H1 (cell line): ENCODE results near the gene SLC17A5. TPM values are rescaled to one million over a fixed set of nuclear protein-coding genes. Genes with fewer than 3 reads are reported as not detected.
"Not testable (repeated sequence)": the region's sequence is repeated elsewhere in the genome, so short reads cannot be mapped to it uniquely, and the experiment has no call there.

ENCODE experiments used
- CTCF ChIA-PET: fragments of 300-600 bp; sonication (Branson Sonifier 250); formaldehyde crosslinking; loops from one replicate; lab custom pipeline; 2021; ENCODE audit not compliant: partially characterized antibody; lab: Charles Lee
- POLR2A ChIA-PET: fragments of 300-600 bp; sonication (Branson Sonifier 250); formaldehyde crosslinking; loops from one replicate; lab custom pipeline; 2021; ENCODE audit warnings: inconsistent platforms; ENCODE audit not compliant: partially characterized antibody; lab: Charles Lee
- DNase-seq, 2 experiments: peaks; one replicate each; pipeline versions ENCODE4 v3.0.0 to v3.0.0-alpha.2; 2010 to 2022; ENCODE audit warnings: low spot score in 2 of 2, low read depth in 1 of 2, mixed read lengths in 1 of 2
- FAIRE-seq: peaks from 2 replicates; lab custom pipeline; 2011; peaks lifted over from hg19 to GRCh38; lab: Jason Lieb, UNC
- H2AFZ ChIP-seq: 2 replicates; pipeline ENCODE4 v1.8.1; 2012; ENCODE audit warnings: low read length, inconsistent platforms
- H2AK5ac ChIP-seq: 2 replicates; pipeline ENCODE4 v1.6.1; 2013; ENCODE audit warnings: low read depth, low read length
- H2BK120ac ChIP-seq: replicated peaks from 2 replicates; pipeline ENCODE3; 2013; ENCODE audit warnings: low read depth, low read length, inconsistent platforms
- H2BK12ac ChIP-seq: 2 replicates; pipeline ENCODE4 v1.6.1; 2013; ENCODE audit warnings: low read depth, low read length
- H2BK15ac ChIP-seq: 2 replicates; pipeline ENCODE4 v1.6.1; 2013; ENCODE audit warnings: low read length
- H2BK20ac ChIP-seq: 2 replicates; pipeline ENCODE4 v1.6.1; 2013; ENCODE audit warnings: low read length
- H2BK5ac ChIP-seq: 2 replicates; pipeline ENCODE4 v1.6.1; 2013; ENCODE audit warnings: low read depth, low read length
- H3K14ac ChIP-seq: 2 replicates; pipeline ENCODE4 v1.6.1; 2013; ENCODE audit warnings: inconsistent platforms; ENCODE audit not compliant: insufficient read length
- H3K18ac ChIP-seq: 2 replicates; pipeline ENCODE4 v1.6.1; 2013; ENCODE audit warnings: low read length; ENCODE audit errors: extremely low read depth
- H3K23ac ChIP-seq: 2 replicates; pipeline ENCODE4 v1.6.1; 2013; ENCODE audit warnings: inconsistent platforms; ENCODE audit not compliant: insufficient read length
- H3K23me2 ChIP-seq: 2 replicates; pipeline ENCODE4 v1.6.1; 2013; ENCODE audit warnings: low read depth, low read length
- H3K27ac ChIP-seq: 2 replicates; pipeline ENCODE4 v1.6.1; 2011; ENCODE audit warnings: low read depth, low read length, inconsistent platforms
- H3K27me3 ChIP-seq, 4 experiments: replicated peaks in 1 of 4; 1 replicate in 1 of 4; 2 replicates in 3 of 4; pipeline versions ENCODE4 v1.6.1 to v1.8.1; 2011 to 2013; ENCODE audit warnings: low read length in 3 of 4, mild to moderate bottlenecking in 3 of 4, inconsistent platforms in 2 of 4, mixed read lengths in 2 of 4, moderate library complexity in 1 of 4; ENCODE audit not compliant: control insufficient read depth in 3 of 4, insufficient read depth in 3 of 4; ENCODE audit errors: extremely low read depth in 1 of 4
- H3K36me3 ChIP-seq, 4 experiments: 2 replicates each; pipeline versions ENCODE4 v1.6.1 to v1.8.1; 2011 to 2013; ENCODE audit warnings: mild to moderate bottlenecking in 4 of 4, low read length in 3 of 4, moderate library complexity in 2 of 4, control low read depth in 1 of 4, inconsistent platforms in 1 of 4; ENCODE audit not compliant: insufficient read depth in 4 of 4, control insufficient read depth in 2 of 4
- H3K4ac ChIP-seq: replicated peaks from 2 replicates; pipeline ENCODE3; 2013; ENCODE audit warnings: low read length, low read depth, mixed read lengths, inconsistent platforms; ENCODE audit not compliant: insufficient read length
- H3K4me1 ChIP-seq, 4 experiments: replicated peaks in 1 of 4; 1 replicate in 1 of 4; 2 replicates in 3 of 4; pipeline versions ENCODE4 v1.6.1 to v1.8.1; 2011 to 2013; ENCODE audit warnings: low read length in 3 of 4, inconsistent platforms in 2 of 4, mixed read lengths in 1 of 4; ENCODE audit not compliant: insufficient read depth in 4 of 4, control insufficient read depth in 3 of 4
- H3K4me2 ChIP-seq, 2 experiments: 2 replicates each; pipeline versions ENCODE4 v1.6.1 to v1.8.1; 2011 to 2013; ENCODE audit warnings: low read depth in 2 of 2, low read length in 2 of 2, control low read depth in 1 of 2, inconsistent platforms in 1 of 2, mild to moderate bottlenecking in 1 of 2; ENCODE audit not compliant: insufficient read depth in 1 of 2
- H3K4me3 ChIP-seq, 4 experiments: fragments of 200-600, 300-600 bp in 1 of 4; sonication (generic), shearing (Covaris generic), sonication (Bioruptor Twin) in 1 of 4; 2 replicates each; pipeline versions ENCODE4 v1.5.1 to v1.8.1; 2011 to 2016; ENCODE audit warnings: low read length in 4 of 4, low read depth in 3 of 4, control low read depth in 2 of 4, inconsistent platforms in 2 of 4, mild to moderate bottlenecking in 2 of 4, mixed read lengths in 1 of 4, moderate library complexity in 1 of 4; ENCODE audit not compliant: insufficient read depth in 2 of 4; ENCODE audit errors: extremely low read depth in 1 of 4
- H3K56ac ChIP-seq: replicated peaks from 2 replicates; pipeline ENCODE3; 2013; ENCODE audit warnings: low read depth, mild to moderate bottlenecking, mixed read lengths, low read length, inconsistent platforms; ENCODE audit not compliant: insufficient read length
- H3K79me1 ChIP-seq: 2 replicates; pipeline ENCODE4 v1.6.1; 2013; ENCODE audit warnings: low read depth, low read length, control low read depth
- H3K79me2 ChIP-seq, 2 experiments: 2 replicates each; pipeline versions ENCODE4 v1.6.1 to v1.8.1; 2012 to 2013; ENCODE audit warnings: low read length in 2 of 2, mild to moderate bottlenecking in 2 of 2, inconsistent platforms in 1 of 2; ENCODE audit not compliant: insufficient read depth in 2 of 2, control insufficient read depth in 1 of 2
- H3K9ac ChIP-seq, 4 experiments: replicated peaks in 1 of 4; 1 replicate in 1 of 4; 2 replicates in 3 of 4; pipeline versions ENCODE4 v1.6.1 to v1.8.1; 2011 to 2013; ENCODE audit warnings: low read depth in 3 of 4, low read length in 3 of 4, control low read depth in 2 of 4, mild to moderate bottlenecking in 2 of 4, moderate library complexity in 2 of 4, inconsistent platforms in 1 of 4; ENCODE audit errors: extremely low read depth in 1 of 4
- H3K9me3 ChIP-seq, 2 experiments: 2 replicates each; pipeline versions ENCODE4 v1.6.1 to v1.8.1; 2012 to 2013; ENCODE audit warnings: mild to moderate bottlenecking in 2 of 2, moderate library complexity in 2 of 2, control low read depth in 1 of 2, inconsistent platforms in 1 of 2, low read depth in 1 of 2, low read length in 1 of 2, mixed read lengths in 1 of 2; ENCODE audit not compliant: insufficient read depth in 2 of 2
- H4K20me1 ChIP-seq, 2 experiments: replicated peaks in 1 of 2; 2 replicates each; pipeline versions ENCODE3 to v1.8.1; 2011 to 2013; ENCODE audit warnings: inconsistent platforms in 2 of 2, low read length in 2 of 2, mild to moderate bottlenecking in 1 of 2; ENCODE audit not compliant: insufficient read depth in 2 of 2, control insufficient read depth in 1 of 2
- H4K5ac ChIP-seq: 2 replicates; pipeline ENCODE4 v1.6.1; 2013; ENCODE audit warnings: low read length, low read depth, mixed read lengths, inconsistent platforms; ENCODE audit not compliant: insufficient read length
- H4K8ac ChIP-seq: 2 replicates; pipeline ENCODE4 v1.8.0; 2013; ENCODE audit warnings: mild to moderate bottlenecking, moderate library complexity, low read length, inconsistent platforms; ENCODE audit not compliant: insufficient read depth; ENCODE audit errors: extremely low read depth
- H4K91ac ChIP-seq: replicated peaks from 2 replicates; pipeline ENCODE3; 2013; ENCODE audit warnings: low read length, mixed read lengths, inconsistent platforms; ENCODE audit not compliant: insufficient read length
- WGBS, 2 experiments: shearing (Covaris generic) in 1 of 2; methylation state at CpG; one replicate each; pipeline versions ENCODE4 v1.1.6 to v1.1.7; 2013 to 2015; ENCODE audit warnings: low lambda C conversion rate in 2 of 2, mixed read lengths in 2 of 2, inconsistent platforms in 1 of 2, low coverage in 1 of 2, missing lambda C conversion rate in 1 of 2; ENCODE audit not compliant: insufficient replicate concordance in 2 of 2, insufficient coverage in 1 of 2, insufficient read length in 1 of 2; ENCODE audit errors: extremely low coverage in 1 of 2, missing lambda C conversion rate in 1 of 2; 5-methylcytosine and 5-hydroxymethylcytosine counted together
- polyA plus RNA-seq, 7 experiments: library from polyadenylated mRNA; depleted of rRNA in 3 of 7; stranded (reverse) in 5 of 7; unstranded in 2 of 7; fragments of >200 nt in 5 of 7; fragments of 200-250 nt in 2 of 7; gene quantifications; 1 replicate in 5 of 7; 2 replicates in 1 of 7; 4 replicates in 1 of 7; pipeline versions ENCODE4 v1.2.1 to v1.2.3, GENCODE V29; 2011 to 2013; ENCODE audit warnings: missing spikeins in 2 of 7, mixed read lengths in 2 of 7
- total RNA-seq: library from RNA; stranded (reverse); fragmentation: NEBNext Ultra II Directional; extraction: Animal tissue kit (Norgen Biotek cat#: 25700); gene quantifications from 2 replicates; pipeline ENCODE4 v1.2.1, GENCODE V29; 2021

Gene SLC17A5
- total and polyA plus RNA-seq, 2 of the 8 experiments (the other 6 are each of a cell fraction or from before 2014, with no cell fraction given): 11.0 to 11.9 TPM

- CTCF ChIA-PET: interaction anchor here (0.6 to 0.7 kb wide), 2 partner anchors 30 to 42 kb away, joined by 3 read pairs; no protein-coding TSS in a partner anchor
- not testable (repeated sequence) for FAIRE-seq, DNase-seq
These were observed 98.3 kb downstream of the SLC17A5 start for GRCh38 chr6:73555380-73555949.

More at GRCh38 chr6:73555380-73555949, 98.3 kb downstream of the SLC17A5 start:
- not testable (repeated sequence) for H2BK15ac ChIP-seq, H3K4me2 ChIP-seq, H3K9me3 ChIP-seq, H4K8ac ChIP-seq, H3K79me2 ChIP-seq, H3K27ac ChIP-seq, H3K18ac ChIP-seq, H3K4ac ChIP-seq, H2BK20ac ChIP-seq, H3K79me1 ChIP-seq, H3K56ac ChIP-seq, H4K91ac ChIP-seq, H3K4me1 ChIP-seq, H3K23ac ChIP-seq, H3K36me3 ChIP-seq, H2AK5ac ChIP-seq, H2AFZ ChIP-seq, H2BK120ac ChIP-seq, H3K27me3 ChIP-seq, H4K5ac ChIP-seq, H4K20me1 ChIP-seq, H2BK5ac ChIP-seq, H3K4me3 ChIP-seq, H3K23me2 ChIP-seq, H3K14ac ChIP-seq, H3K9ac ChIP-seq
- POLR2A ChIA-PET: interaction anchor here (1.1 to 17.5 kb wide), 3 partner anchors 11 to 37 kb away, joined by 3 to 267 read pairs (median 21); partner anchors contain the start of gene EEF1A1
- 89% methylated on average over 11 of the region's 11 CpGs; no CpG with 5 or more reads in 1 of the 2 experiments for WGBS, 2 experiments
- H2BK12ac ChIP-seq: 0 out of 2 replicates have a peak overlapping the region, but pooled peaks have one; percentile 60
